Karpas-422 (cell line): ENCODE measurements around the gene ADD2. TPM values are rescaled to one million over a fixed set of nuclear protein-coding genes. Genes with fewer than 3 reads are reported as not detected.

ENCODE experiments used
- DNase-seq: peaks from one replicate; pipeline ENCODE4 v3.0.0-alpha.2; 2015
- H2AFZ ChIP-seq: fragments of 200-600 bp; sonication (generic); 2 replicates; pipeline ENCODE4 v1.6.1; 2014; ENCODE audit warnings: antibody characterized with exemption, low read length, mixed read lengths
- H3K27ac ChIP-seq: fragments of 200-600 bp; sonication (generic); 2 replicates; pipeline ENCODE4 v1.5.1; 2014; ENCODE audit warnings: mild to moderate bottlenecking, low read length, moderate library complexity
- H3K27me3 ChIP-seq: fragments of 200-600 bp; sonication (generic); 2 replicates; pipeline ENCODE4 v1.6.1; 2014; ENCODE audit warnings: low read length, mixed read lengths
- H3K36me3 ChIP-seq: fragments of 200-600 bp; sonication (generic); 2 replicates; pipeline ENCODE4 v1.6.1; 2014; ENCODE audit warnings: low read length, mixed read lengths; ENCODE audit not compliant: insufficient read depth
- H3K4me1 ChIP-seq: fragments of 200-600 bp; sonication (generic); 2 replicates; pipeline ENCODE4 v1.6.1; 2014; ENCODE audit warnings: mild to moderate bottlenecking, low read length, mixed read lengths
- H3K4me2 ChIP-seq: fragments of 200-600 bp; sonication (generic); 2 replicates; pipeline ENCODE4 v1.6.1; 2014; ENCODE audit warnings: low read length, low read depth, mild to moderate bottlenecking; ENCODE audit not compliant: poor library complexity, severe bottlenecking
- H3K4me3 ChIP-seq: fragments of 200-600 bp; sonication (generic); 2 replicates; pipeline ENCODE4 v1.5.1; 2014; ENCODE audit warnings: mild to moderate bottlenecking, antibody characterized with exemption, low read length, mixed read lengths
- H3K79me2 ChIP-seq: fragments of 200-600 bp; sonication (generic); 2 replicates; pipeline ENCODE4 v1.6.1; 2014; ENCODE audit warnings: mild to moderate bottlenecking, low read length, mixed read lengths
- H3K9ac ChIP-seq: fragments of 200-600 bp; sonication (generic); 2 replicates; pipeline ENCODE4 v1.6.0; 2014; ENCODE audit warnings: low read length
- H3K9me2 ChIP-seq: fragments of 200-600 bp; sonication (generic), shearing (Covaris generic); replicated peaks from 2 replicates; pipeline ENCODE4 v1.6.0; 2014; ENCODE audit warnings: mild to moderate bottlenecking, low read length, moderate library complexity; ENCODE audit not compliant: insufficient read depth
- H3K9me3 ChIP-seq: fragments of 300-700, 200-600 bp; sonication (generic); 2 replicates; pipeline ENCODE4 v1.6.1; 2014; ENCODE audit warnings: low read length, mixed read lengths
- H4K20me1 ChIP-seq: fragments of 200-600 bp; sonication (generic); 2 replicates; pipeline ENCODE4 v1.6.1; 2014; ENCODE audit warnings: mild to moderate bottlenecking, antibody characterized with exemption, low read length, low read depth; ENCODE audit not compliant: insufficient read depth
- total RNA-seq: library from RNA; depleted of rRNA; stranded (reverse); fragments of >200 nt; shearing (Covaris generic); gene quantifications from 2 replicates; pipeline ENCODE4 v1.2.3, GENCODE V29; 2014; ENCODE audit warnings: low replicate concordance; rRNA removed

The ADD2 gene, protein sequence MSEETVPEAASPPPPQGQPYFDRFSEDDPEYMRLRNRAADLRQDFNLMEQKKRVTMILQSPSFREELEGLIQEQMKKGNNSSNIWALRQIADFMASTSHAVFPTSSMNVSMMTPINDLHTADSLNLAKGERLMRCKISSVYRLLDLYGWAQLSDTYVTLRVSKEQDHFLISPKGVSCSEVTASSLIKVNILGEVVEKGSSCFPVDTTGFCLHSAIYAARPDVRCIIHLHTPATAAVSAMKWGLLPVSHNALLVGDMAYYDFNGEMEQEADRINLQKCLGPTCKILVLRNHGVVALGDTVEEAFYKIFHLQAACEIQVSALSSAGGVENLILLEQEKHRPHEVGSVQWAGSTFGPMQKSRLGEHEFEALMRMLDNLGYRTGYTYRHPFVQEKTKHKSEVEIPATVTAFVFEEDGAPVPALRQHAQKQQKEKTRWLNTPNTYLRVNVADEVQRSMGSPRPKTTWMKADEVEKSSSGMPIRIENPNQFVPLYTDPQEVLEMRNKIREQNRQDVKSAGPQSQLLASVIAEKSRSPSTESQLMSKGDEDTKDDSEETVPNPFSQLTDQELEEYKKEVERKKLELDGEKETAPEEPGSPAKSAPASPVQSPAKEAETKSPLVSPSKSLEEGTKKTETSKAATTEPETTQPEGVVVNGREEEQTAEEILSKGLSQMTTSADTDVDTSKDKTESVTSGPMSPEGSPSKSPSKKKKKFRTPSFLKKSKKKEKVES
- total RNA-seq, result not detected in 2 replicates

DNA sequence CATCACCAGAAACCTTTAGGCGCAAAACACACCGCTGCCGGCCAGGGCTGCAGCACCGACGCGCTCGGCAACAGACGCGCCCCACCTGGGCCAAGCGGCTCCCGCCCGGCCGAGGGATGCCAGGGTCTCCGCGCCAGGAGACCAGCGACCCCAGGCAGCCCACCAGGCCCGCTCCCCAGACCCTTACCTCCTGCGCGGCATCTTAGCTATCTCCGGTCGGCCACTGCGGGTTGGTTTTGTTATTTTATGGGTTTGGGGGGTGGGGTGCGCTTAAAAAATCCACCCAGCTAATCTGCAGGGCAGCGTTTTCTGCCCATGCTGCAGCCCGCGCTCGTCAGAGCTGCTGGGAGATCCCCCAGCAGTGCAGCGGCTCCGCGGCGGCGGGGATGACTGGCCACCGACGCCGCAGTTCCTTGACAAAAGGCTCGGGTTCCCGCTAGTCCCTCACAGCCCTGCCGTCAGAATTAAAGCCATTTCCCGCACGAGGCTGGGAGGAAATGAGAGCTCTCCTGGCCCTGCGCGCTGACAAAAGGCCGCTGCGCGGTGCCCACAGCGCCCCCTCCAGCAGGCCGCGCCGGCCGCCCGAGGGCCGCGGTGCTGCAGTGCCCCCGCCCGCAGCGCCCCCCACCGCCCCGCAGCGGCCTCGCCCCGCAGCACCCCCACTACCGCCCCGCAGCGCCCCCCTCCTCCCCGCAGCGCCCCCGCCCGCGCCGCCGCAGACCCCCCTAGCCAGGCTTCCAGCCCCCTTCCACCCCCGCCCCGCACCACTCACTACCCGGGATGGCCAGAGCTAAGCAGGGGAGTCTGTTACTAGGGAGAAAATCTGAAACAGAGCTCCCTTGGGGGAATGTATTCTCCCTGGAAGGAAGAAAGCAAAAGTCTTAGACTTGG is at the start of gene ADD2:
ADD2 (minus strand) TSS at position 502 of the 891 bp plus-strand sequence. CDS start 61,792 bp downstream, outside the sequence.
- no peak within 1 kb of the TSS for H3K4me3 ChIP-seq

GRCh38 chr2:70817284-70817954 is 49.4 kb upstream of the ADD2 start:
- Histone ChIP-seq H3K79me2 (no peaks in the 10 kb centered on the region), H3K9ac (no peak overlapping the region), H3K4me1 (no peaks in the 10 kb centered on the region), H3K9me3 (no peaks in the 10 kb centered on the region), H3K9me2 (no peaks in the 10 kb centered on the region), H2AFZ (no peak overlapping the region), H3K27ac (no peak overlapping the region), H3K4me3 (no peak overlapping the region), H3K27me3 (no peaks in the 10 kb centered on the region), H4K20me1 (no peaks in the 10 kb centered on the region), H3K4me2 (no peak overlapping the region), H3K36me3 (no peaks in the 10 kb centered on the region)
- DNase-seq, result no peak

More for the DNA sequence above, at the start of gene ADD2:
- Histone ChIP-seq H3K9me2 (no peaks in the 10 kb centered on the region), H3K27ac (no peak within 1 kb of the TSS), H3K36me3 (no peaks in the 10 kb centered on the region), H2AFZ (no peak within 1 kb of the TSS), H3K4me1 (no peaks in the 10 kb centered on the region), H3K27me3 (no peaks in the 10 kb centered on the region), H3K9ac (no peak within 1 kb of the TSS), H3K79me2 (no peaks in the 10 kb centered on the region), H3K4me2 (no peak within 1 kb of the TSS), H3K9me3 (no peaks in the 10 kb centered on the region), H4K20me1 (no peaks in the 10 kb centered on the region)
- DNase-seq, result no peak

DNA sequence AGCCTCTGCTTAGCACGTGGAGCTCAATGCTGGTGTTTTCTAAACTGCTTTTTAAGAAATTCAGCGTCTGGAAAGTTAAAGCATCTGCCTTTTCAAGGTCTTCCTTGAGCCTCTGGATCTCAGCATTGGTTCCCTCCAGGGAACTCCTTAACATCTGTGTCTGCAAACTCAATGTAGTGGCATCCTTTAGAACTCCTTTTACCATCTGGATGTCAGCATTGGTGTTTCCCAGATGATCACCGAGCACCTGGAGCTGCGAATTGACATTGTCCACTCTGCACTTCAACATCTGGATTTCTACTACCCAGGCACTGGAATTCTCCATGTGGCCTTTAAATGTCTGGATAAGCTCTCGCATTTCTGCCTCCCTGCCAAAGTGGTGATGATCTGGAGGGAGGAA is 48.7 kb upstream of the ADD2 start:
- no peaks in the 10 kb centered on the region for H4K20me1 ChIP-seq
- no peaks in the 10 kb centered on the region for H3K9me2 ChIP-seq
- no peaks in the 10 kb centered on the region for H3K4me1 ChIP-seq
- no peaks in the 10 kb centered on the region for H3K79me2 ChIP-seq
- no peak overlapping the region for H3K9ac ChIP-seq
- H3K4me3 ChIP-seq, result no peak overlapping the region
- no peaks in the 10 kb centered on the region for H3K9me3 ChIP-seq
- H3K27ac ChIP-seq, result no peak overlapping the region
- no peak overlapping the region for H2AFZ ChIP-seq
- DNase-seq, result no peak
- H3K27me3 ChIP-seq, result no peaks in the 10 kb centered on the region
- H3K4me2 ChIP-seq, result no peak overlapping the region
- no peaks in the 10 kb centered on the region for H3K36me3 ChIP-seq

- Histone ChIP-seq H3K4me3 (no peak overlapping the region), H2AFZ (no peak overlapping the region), H3K27me3 (no peaks in the 10 kb centered on the region), H3K4me1 (no peaks in the 10 kb centered on the region), H3K9ac (no peak overlapping the region), H3K27ac (no peak overlapping the region), H3K9me2 (no peaks in the 10 kb centered on the region), H3K4me2 (no peak overlapping the region), H3K79me2 (no peaks in the 10 kb centered on the region), H4K20me1 (no peaks in the 10 kb centered on the region), H3K9me3 (no peaks in the 10 kb centered on the region), H3K36me3 (no peaks in the 10 kb centered on the region)
- no peak for DNase-seq
Observed at GRCh38 chr2:70808983-70809958, 41.3 kb upstream of the ADD2 start.

GRCh38 chr2:70807828-70808118 is 39.8 kb upstream of the ADD2 start:
- no peak overlapping the region for H2AFZ ChIP-seq
- no peaks in the 10 kb centered on the region for H3K9me3 ChIP-seq
- no peak overlapping the region for H3K9ac ChIP-seq
- H4K20me1 ChIP-seq, result no peaks in the 10 kb centered on the region
- H3K36me3 ChIP-seq, result no peaks in the 10 kb centered on the region
- H3K4me2 ChIP-seq, result no peak overlapping the region
- no peak overlapping the region for H3K4me3 ChIP-seq
- H3K4me1 ChIP-seq, result no peaks in the 10 kb centered on the region
- H3K79me2 ChIP-seq, result no peaks in the 10 kb centered on the region
- DNase-seq, result no peak
- H3K9me2 ChIP-seq, result no peaks in the 10 kb centered on the region
- no peaks in the 10 kb centered on the region for H3K27me3 ChIP-seq
- no peak overlapping the region for H3K27ac ChIP-seq

DNA sequence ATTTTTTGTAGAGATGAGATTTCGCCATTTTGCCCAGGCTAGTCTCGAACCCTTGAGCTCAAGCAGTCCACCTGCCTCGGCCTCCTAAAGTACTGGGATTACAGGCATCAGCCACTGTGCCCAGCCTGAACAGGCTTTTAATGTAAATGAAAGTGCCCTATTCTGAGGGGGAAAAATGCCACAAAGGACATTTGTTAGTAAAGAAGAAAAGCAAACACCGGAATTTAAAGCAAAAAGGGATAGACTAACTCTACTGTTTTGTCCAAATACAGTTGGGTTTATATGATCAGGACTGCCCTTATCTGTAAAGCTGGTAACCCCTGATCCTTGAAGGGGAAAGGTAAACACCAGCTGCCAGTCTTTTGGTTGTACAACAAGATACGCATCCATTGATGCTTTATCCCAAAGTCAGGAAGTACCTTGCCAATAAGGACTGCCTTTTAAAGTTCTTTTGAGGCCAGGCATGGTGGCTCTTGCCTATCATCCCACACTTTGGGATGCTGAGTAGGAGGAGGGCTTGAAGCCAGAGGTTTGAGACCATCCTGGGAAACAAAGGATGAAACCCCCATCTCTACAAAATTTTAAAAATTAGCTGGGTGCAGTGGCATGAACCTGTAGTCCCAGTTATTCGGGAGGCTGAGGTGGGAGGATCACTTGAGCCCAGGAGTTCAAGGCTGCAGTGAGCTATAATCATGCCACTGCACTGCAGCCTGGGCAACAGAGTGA is 39.3 kb upstream of the ADD2 start:
- Histone ChIP-seq H3K9me3 (no peaks in the 10 kb centered on the region), H3K4me2 (no peak overlapping the region), H3K9me2 (no peaks in the 10 kb centered on the region), H2AFZ (no peak overlapping the region), H3K4me1 (no peaks in the 10 kb centered on the region), H3K9ac (no peak overlapping the region), H3K27me3 (no peaks in the 10 kb centered on the region), H3K79me2 (no peaks in the 10 kb centered on the region), H3K36me3 (no peaks in the 10 kb centered on the region), H4K20me1 (no peaks in the 10 kb centered on the region), H3K27ac (no peak overlapping the region), H3K4me3 (no peak overlapping the region)
- no peak for DNase-seq

- Histone ChIP-seq H3K27ac (no peak overlapping the region), H3K4me2 (no peak overlapping the region), H3K79me2 (no peaks in the 10 kb centered on the region), H3K9me3 (no peaks in the 10 kb centered on the region), H3K9me2 (no peaks in the 10 kb centered on the region), H3K9ac (no peak overlapping the region), H3K4me3 (no peak overlapping the region), H2AFZ (no peak overlapping the region), H4K20me1 (no peaks in the 10 kb centered on the region), H3K4me1 (no peaks in the 10 kb centered on the region), H3K27me3 (no peaks in the 10 kb centered on the region), H3K36me3 (no peaks in the 10 kb centered on the region)
- no peak for DNase-seq
Observed at GRCh38 chr2:70806620-70807019, 38.6 kb upstream of the ADD2 start.
